ENCODE data around the gene SDF2L1. TPM values are rescaled to one million over a fixed set of nuclear protein-coding genes. Genes with fewer than 3 reads are reported as not detected.

The SDF2L1 gene
- total and polyA plus RNA-seq, 9 of the 15 experiments (the other 6 are each of a cell fraction or from before 2014, with no cell fraction given), result 15.1 to 989 (median 124) TPM

GRCh38 chr22:21642584-21643448 is 714 bp downstream of the SDF2L1 start (continued):
- TF ChIP-seq, protein P1, sequence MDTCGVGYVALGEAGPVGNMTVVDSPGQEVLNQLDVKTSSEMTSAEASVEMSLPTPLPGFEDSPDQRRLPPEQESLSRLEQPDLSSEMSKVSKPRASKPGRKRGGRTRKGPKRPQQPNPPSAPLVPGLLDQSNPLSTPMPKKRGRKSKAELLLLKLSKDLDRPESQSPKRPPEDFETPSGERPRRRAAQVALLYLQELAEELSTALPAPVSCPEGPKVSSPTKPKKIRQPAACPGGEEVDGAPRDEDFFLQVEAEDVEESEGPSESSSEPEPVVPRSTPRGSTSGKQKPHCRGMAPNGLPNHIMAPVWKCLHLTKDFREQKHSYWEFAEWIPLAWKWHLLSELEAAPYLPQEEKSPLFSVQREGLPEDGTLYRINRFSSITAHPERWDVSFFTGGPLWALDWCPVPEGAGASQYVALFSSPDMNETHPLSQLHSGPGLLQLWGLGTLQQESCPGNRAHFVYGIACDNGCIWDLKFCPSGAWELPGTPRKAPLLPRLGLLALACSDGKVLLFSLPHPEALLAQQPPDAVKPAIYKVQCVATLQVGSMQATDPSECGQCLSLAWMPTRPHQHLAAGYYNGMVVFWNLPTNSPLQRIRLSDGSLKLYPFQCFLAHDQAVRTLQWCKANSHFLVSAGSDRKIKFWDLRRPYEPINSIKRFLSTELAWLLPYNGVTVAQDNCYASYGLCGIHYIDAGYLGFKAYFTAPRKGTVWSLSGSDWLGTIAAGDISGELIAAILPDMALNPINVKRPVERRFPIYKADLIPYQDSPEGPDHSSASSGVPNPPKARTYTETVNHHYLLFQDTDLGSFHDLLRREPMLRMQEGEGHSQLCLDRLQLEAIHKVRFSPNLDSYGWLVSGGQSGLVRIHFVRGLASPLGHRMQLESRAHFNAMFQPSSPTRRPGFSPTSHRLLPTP (IDR thresholded peaks at IDR 0.05; ENCODE audit: borderline replicate concordance, extremely low read depth, insufficient read length), result no peak
- TF ChIP-seq ZFX (CRISPR knock-in tag; IDR thresholded peaks at IDR 0.05) (no peak), BDP1 (IDR thresholded peaks at IDR 0.05; ENCODE audit: insufficient read depth, insufficient read length) (no peak), SETDB1 (IDR thresholded peaks at IDR 0.05; ENCODE audit: low read length) (peak; percentile 15), CEBPZ (IDR thresholded peaks at IDR 0.05; ENCODE audit: borderline replicate concordance, low read depth, low read length) (peak; percentile 10; the same call in 1 of the 2 replicates), YBX1 (IDR thresholded peaks at IDR 0.05) (no peak), ZMIZ1 (IDR thresholded peaks at IDR 0.05; ENCODE audit: low read depth in 2 of 2, low read length in 2 of 2) (peak in 1 of 2 experiments; percentile 77; a peak in 2 of 4 replicates), E2F1 (CRISPR knock-in tag; IDR thresholded peaks at IDR 0.05) (peak; percentile 93), SPI1 (IDR thresholded peaks at IDR 0.05; ENCODE audit: borderline replicate concordance, low read depth, low read length) (no peak), HNRNPL (IDR thresholded peaks at IDR 0.05; ENCODE audit: low read depth, low read length) (no peak), ZNF551 (CRISPR knock-in tag; IDR thresholded peaks at IDR 0.05) (no peak), LEF1 (IDR thresholded peaks at IDR 0.05) (no peak), ZC3H8 (IDR thresholded peaks at IDR 0.05) (no peak), RBM34 (IDR thresholded peaks at IDR 0.05; ENCODE audit: borderline replicate concordance, insufficient read depth, low read length) (no peak), ZNF263 (CRISPR knock-in tag; IDR thresholded peaks at IDR 0.05; ENCODE audit: borderline replicate concordance) (no peak)
